Hepatocyte (in vitro differentiated cells): Measurements from ENCODE around the gene LMF2. TPM values are rescaled to one million over a fixed set of nuclear protein-coding genes. Genes with fewer than 3 reads are reported as not detected.

Experiments used
- DNase-seq: peaks from one replicate; pipeline ENCODE4 v3.0.0-alpha.2; 2016; ENCODE audit warnings: low spot score
- H2AFZ ChIP-seq: fragments of 200-600 bp; sonication (generic); 2 replicates; pipeline ENCODE4 v1.6.0; 2016; ENCODE audit warnings: antibody characterized with exemption, mild to moderate bottlenecking
- H3K27ac ChIP-seq: fragments of 200-600 bp; sonication (generic); 2 replicates; pipeline ENCODE4 v1.5.1; 2016; ENCODE audit warnings: mild to moderate bottlenecking
- H3K27me3 ChIP-seq: fragments of 200-600 bp; sonication (generic); 2 replicates; pipeline ENCODE4 v1.6.1; 2016
- H3K36me3 ChIP-seq: fragments of 200-600 bp; sonication (generic); replicated peaks from 2 replicates; pipeline ENCODE4 v1.5.1; 2016; ENCODE audit warnings: low read depth; ENCODE audit not compliant: insufficient read depth
- H3K4me1 ChIP-seq: fragments of 200-600 bp; sonication (generic); 2 replicates; pipeline ENCODE4 v1.5.1; 2016; ENCODE audit warnings: mild to moderate bottlenecking, moderate library complexity; ENCODE audit not compliant: insufficient read depth
- H3K4me2 ChIP-seq: fragments of 200-600 bp; sonication (generic); 2 replicates; pipeline ENCODE4 v1.6.0; 2016
- H3K4me3 ChIP-seq: fragments of 200-600 bp; sonication (generic); 2 replicates; pipeline ENCODE4 v1.5.1; 2016; ENCODE audit warnings: mild to moderate bottlenecking
- H3K79me2 ChIP-seq: fragments of 200-600 bp; sonication (generic); 2 replicates; pipeline ENCODE4 v1.6.0; 2017; ENCODE audit warnings: mild to moderate bottlenecking
- H3K9me2 ChIP-seq: fragments of 200-600 bp; sonication (generic); replicated peaks from 2 replicates; pipeline ENCODE4 v1.6.0; 2017; ENCODE audit warnings: mild to moderate bottlenecking; ENCODE audit not compliant: insufficient read depth
- H3K9me3 ChIP-seq: fragments of 200-600 bp; sonication (generic); 2 replicates; pipeline ENCODE4 v1.5.1; 2016; ENCODE audit warnings: low read depth, mild to moderate bottlenecking
- H4K20me1 ChIP-seq: fragments of 200-600 bp; sonication (generic); 2 replicates; pipeline ENCODE4 v1.6.0; 2016; ENCODE audit warnings: mild to moderate bottlenecking; ENCODE audit not compliant: insufficient read depth, poor library complexity, severe bottlenecking
- EZH2 ChIP-seq: fragments of 200-600 bp; sonication (generic); IDR thresholded peaks from 2 replicates; pipeline ENCODE4 v1.6.1; 2016; ENCODE audit warnings: antibody characterized with exemption, mild to moderate bottlenecking, borderline replicate concordance
- EZH2phosphoT487 ChIP-seq: fragments of 200-600 bp; sonication (generic); IDR thresholded peaks from one replicate; pipeline ENCODE4 v1.6.1; 2018; ENCODE audit warnings: antibody characterized with exemption, mild to moderate bottlenecking, low read depth, moderate library complexity; ENCODE audit not compliant: unreplicated experiment, severe bottlenecking
- WGBS: methylation state at CpG from one replicate; pipeline ENCODE4 v1.1.6; 2016; ENCODE audit warnings: low lambda C conversion rate; ENCODE audit errors: missing lambda C conversion rate; 5-methylcytosine and 5-hydroxymethylcytosine counted together
- polyA plus RNA-seq: library from polyadenylated mRNA; unstranded; fragments of >200 nt; fragmentation: Nextera tagmentation; extraction: Ambion mirVana; gene quantifications from 2 replicates; pipeline ENCODE4 v1.2.1, GENCODE V29; 2016
- total RNA-seq: library from RNA; depleted of rRNA; stranded (reverse); fragments of >200 nt; gene quantifications from 2 replicates; pipeline ENCODE4 v1.2.3, GENCODE V29; 2014
- TF ChIP-seq, protein P1 (sequence below): fragments of 200-600 bp; sonication (generic); IDR thresholded peaks from 2 replicates; pipeline ENCODE4 v1.5.1; 2016; ENCODE audit warnings: antibody characterized with exemption, mild to moderate bottlenecking; ENCODE audit not compliant: poor library complexity

The LMF2 gene
- total and polyA plus RNA-seq, 2 experiments from 2014 or later: 32.8 to 97.6 TPM

GRCh38 chr22:50503475-50504145, 3.9 kb downstream of the LMF2 start:
- no peak overlapping the region for H3K4me3 ChIP-seq
- DNase-seq: peak; percentile 8
- no peaks in the 10 kb centered on the region for H3K9me2 ChIP-seq
- no peaks in the 10 kb centered on the region for H3K36me3 ChIP-seq
- peaks cover 17% of the 10 kb centered on the region for H3K79me2 ChIP-seq
- no peak overlapping the region for H3K27ac ChIP-seq
- no peaks in the 10 kb centered on the region for H4K20me1 ChIP-seq
- WGBS: 99% methylated on average over 14 of the region's 26 CpGs
- no peak overlapping the region for H2AFZ ChIP-seq
- H3K9me3 ChIP-seq: no peaks in the 10 kb centered on the region
- peaks cover 4% of the 10 kb centered on the region for H3K4me1 ChIP-seq
- no peak for TF ChIP-seq EZH2phosphoT487
- TF ChIP-seq, protein P1, sequence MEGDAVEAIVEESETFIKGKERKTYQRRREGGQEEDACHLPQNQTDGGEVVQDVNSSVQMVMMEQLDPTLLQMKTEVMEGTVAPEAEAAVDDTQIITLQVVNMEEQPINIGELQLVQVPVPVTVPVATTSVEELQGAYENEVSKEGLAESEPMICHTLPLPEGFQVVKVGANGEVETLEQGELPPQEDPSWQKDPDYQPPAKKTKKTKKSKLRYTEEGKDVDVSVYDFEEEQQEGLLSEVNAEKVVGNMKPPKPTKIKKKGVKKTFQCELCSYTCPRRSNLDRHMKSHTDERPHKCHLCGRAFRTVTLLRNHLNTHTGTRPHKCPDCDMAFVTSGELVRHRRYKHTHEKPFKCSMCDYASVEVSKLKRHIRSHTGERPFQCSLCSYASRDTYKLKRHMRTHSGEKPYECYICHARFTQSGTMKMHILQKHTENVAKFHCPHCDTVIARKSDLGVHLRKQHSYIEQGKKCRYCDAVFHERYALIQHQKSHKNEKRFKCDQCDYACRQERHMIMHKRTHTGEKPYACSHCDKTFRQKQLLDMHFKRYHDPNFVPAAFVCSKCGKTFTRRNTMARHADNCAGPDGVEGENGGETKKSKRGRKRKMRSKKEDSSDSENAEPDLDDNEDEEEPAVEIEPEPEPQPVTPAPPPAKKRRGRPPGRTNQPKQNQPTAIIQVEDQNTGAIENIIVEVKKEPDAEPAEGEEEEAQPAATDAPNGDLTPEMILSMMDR: no peak
- no peak for TF ChIP-seq EZH2
- H3K4me2 ChIP-seq: no peak overlapping the region
- no peaks in the 10 kb centered on the region for H3K27me3 ChIP-seq

- H4K20me1 ChIP-seq: no peaks in the 10 kb centered on the region
- H3K4me1 ChIP-seq: peaks cover 6% of the 10 kb centered on the region
- no peaks in the 10 kb centered on the region for H3K36me3 ChIP-seq
- no peaks in the 10 kb centered on the region for H3K9me3 ChIP-seq
- peaks cover 15% of the 10 kb centered on the region for H3K79me2 ChIP-seq
- H3K4me3 ChIP-seq: no peak overlapping the region
- no peaks in the 10 kb centered on the region for H3K9me2 ChIP-seq
- WGBS: 97% methylated on average over 24 of the region's 24 CpGs
- TF ChIP-seq, protein P1: no peak
- no peak for TF ChIP-seq EZH2phosphoT487
- TF ChIP-seq EZH2: no peak
- H3K4me2 ChIP-seq: no peak overlapping the region
- no peak overlapping the region for H2AFZ ChIP-seq
- no peak overlapping the region for H3K27ac ChIP-seq
- peak; percentile 3 for DNase-seq
- H3K27me3 ChIP-seq: no peaks in the 10 kb centered on the region
These were observed 4.7 kb downstream of the LMF2 start for GRCh38 chr22:50502628-50503474.

DNA sequence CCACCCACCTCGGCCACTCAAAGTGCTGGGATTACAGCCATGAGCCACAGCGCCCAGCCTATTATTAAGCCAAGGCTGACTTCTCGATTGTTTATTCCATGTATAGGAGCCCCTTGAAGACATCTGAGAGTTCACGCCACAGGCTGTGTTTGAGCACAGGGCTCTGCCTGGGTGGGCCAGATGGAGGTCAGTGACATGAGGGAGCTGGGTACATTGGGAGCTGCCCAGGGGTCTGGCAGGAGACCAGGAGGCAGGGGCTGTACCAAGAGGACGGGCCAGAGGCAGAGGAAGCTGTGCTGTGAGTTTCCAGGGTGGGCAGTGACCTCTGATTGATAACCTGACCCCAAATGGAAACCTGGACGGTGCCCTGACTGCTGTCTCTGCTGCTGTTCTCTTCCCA, 5.4 kb downstream of the LMF2 start:
- H3K4me2 ChIP-seq: no peak overlapping the region
- no peaks in the 10 kb centered on the region for H3K9me3 ChIP-seq
- peaks cover 8% of the 10 kb centered on the region for H3K4me1 ChIP-seq
- H3K79me2 ChIP-seq: peaks cover 12% of the 10 kb centered on the region
- TF ChIP-seq EZH2phosphoT487: no peak
- TF ChIP-seq EZH2: no peak
- TF ChIP-seq, protein P1: no peak
- no peaks in the 10 kb centered on the region for H3K36me3 ChIP-seq
- H2AFZ ChIP-seq: no peak overlapping the region
- no peak overlapping the region for H3K27ac ChIP-seq
- no peaks in the 10 kb centered on the region for H3K9me2 ChIP-seq
- DNase-seq: no peak
- H4K20me1 ChIP-seq: no peaks in the 10 kb centered on the region
- no peaks in the 10 kb centered on the region for H3K27me3 ChIP-seq
- no peak overlapping the region for H3K4me3 ChIP-seq
- 96% methylated on average over 6 of the region's 6 CpGs for WGBS
